GM18951 (cell line): ENCODE measurements around the gene NDST1.
"Not testable (repeated sequence)": the region's sequence is repeated elsewhere in the genome, so short reads cannot be mapped to it uniquely, and the experiment has no call there.

Experiments
- POLR2A ChIP-seq: IDR thresholded peaks from 4 replicates; pipeline ENCODE4 v1.6.1; 2011; ENCODE audit warnings: mild to moderate bottlenecking; ENCODE audit not compliant: insufficient read length, insufficient read depth; ENCODE audit errors: extremely low read depth
- in situ Hi-C: fragments of 300-500 bp; cut with MboI; formaldehyde crosslinking; loops from one replicate; pipeline ENCODE4 v1.12.0; 2022; ENCODE audit warnings: low sequenced_read_pairs, mixed read lengths, inconsistent platforms; ENCODE audit not compliant: unreplicated experiment

Gene NDST1

DNA sequence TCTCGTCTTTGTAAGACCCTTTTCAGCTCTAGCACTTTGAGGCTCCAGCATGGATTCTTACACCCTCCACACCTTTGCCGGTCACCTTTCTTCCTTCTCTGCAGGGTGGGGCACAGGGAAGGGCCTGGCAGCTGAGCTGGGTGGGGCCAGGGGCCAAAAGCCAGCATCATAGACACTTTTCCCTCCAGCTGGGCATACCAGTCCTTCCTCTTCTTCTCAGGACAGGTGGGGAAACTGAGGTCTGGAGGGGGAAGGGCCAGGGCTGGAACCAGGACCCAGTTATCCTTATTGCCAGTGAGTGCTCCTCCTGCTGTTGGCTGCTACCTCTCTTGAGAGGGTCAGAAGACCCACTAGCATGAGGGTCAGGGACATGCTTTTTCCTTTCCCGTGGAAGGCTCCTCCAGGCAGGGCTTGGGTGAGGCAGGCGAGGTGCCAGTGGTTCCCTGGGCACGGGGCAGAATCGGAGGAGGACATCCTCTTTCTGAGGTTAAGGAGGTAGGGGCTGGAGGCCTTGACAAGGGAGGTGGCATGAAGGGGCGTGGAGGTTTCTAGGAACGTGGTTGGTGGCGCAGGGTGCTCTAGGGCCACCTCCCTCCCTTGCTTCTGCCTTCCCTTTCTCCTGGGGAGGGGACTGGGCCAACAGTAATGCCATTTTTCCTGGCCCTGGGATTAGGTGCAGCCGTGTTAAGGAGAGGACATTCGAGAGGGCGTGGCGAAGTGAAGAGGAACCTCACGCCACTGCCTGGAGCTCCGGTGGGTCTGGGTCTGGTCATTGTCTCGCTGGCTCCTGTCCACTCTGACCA is at the start of gene NDST1:
NDST1 (plus strand) TSS at position 658 of the 803 bp plus-strand sequence. CDS start 13,124 bp downstream, outside the sequence.
- TF ChIP-seq POLR2A: no peak
- in situ Hi-C loops: no loop called here

DNA sequence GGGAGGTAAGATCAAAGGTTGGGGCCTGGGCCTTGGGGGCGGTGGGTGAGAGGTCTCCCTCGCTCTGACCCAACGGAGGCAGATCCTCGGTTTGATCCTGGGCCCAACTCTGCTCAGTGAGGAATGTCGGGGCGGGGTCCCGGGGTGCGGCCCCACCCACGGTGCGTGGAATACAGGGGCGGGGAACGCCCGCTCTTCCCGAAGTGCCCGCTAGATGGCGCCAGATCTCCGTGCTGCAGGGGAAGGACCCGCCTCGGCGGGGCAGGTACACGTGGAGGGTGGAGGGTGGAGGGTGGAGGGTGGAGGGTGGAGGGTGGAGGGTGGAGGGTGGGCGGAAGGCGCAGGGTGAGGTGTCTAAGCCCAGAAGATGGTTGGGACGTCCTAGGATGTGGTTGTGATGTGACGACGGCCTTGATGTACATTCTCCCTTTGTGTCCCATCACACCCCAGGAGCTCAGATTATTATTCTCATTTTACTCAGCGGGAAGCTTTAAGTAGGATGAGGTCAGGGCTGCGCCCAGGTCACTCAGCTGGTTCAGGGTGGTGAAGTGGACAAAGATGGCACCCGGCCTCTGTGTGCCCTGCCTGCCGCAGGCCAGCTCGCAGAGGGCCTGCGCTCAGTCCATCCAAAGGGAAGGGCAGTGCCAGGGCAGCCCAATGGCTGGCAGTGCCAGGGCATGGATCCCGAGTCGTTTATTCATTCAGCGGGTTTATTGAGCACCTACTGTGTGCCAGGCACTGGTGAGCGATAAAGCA is 49.0 kb upstream of the NDST1 start:
- TF ChIP-seq POLR2A: no peak
- in situ Hi-C loops: loop anchor here (10.0 kb wide), 1 partner anchor 86 kb away; no protein-coding TSS in a partner anchor

DNA sequence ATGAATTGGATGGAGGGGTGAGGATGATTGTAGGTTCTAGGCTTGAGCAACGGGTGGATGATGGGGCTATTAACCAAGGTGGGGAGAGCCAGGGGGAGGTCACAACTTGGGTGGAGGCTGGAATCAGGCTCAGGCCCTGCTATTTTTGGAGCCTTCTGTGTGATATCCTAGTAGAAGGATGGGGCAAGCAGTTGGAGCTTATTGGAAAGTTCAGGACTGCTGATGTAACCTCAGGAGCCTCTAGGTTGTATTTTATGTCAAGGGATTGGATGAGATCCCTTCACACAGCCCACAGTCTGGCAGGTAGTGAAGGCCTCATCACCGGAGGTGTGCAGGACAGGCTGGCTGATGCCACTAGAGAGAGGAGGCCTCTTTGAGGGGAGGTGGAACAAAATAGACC is 47.1 kb upstream of the NDST1 start:
- in situ Hi-C loops: no loop called here

DNA sequence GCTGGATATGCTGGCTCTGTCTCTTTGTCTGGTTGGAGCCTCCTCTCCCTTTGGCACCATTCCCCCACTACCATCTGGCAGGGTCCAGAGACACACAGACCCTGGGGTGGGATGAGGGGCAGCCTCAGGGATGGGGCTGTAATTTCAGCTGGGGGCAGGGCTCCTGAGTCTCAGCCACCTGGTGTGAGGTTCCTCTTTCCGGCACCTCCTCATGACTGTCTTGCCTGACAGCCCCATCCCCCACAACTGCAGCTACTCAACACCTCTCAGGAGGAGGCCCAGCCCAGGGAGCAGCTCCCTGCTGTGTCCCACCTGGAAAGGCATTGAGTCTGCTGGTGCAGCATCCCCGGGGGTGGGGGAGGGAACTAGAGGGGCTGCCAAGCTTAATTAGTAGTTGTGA is 46.7 kb upstream of the NDST1 start:
- TF ChIP-seq POLR2A: no peak
- in situ Hi-C loops: no loop called here

More for the DNA sequence above, 47.1 kb upstream of the NDST1 start:
- no peak for TF ChIP-seq POLR2A

DNA sequence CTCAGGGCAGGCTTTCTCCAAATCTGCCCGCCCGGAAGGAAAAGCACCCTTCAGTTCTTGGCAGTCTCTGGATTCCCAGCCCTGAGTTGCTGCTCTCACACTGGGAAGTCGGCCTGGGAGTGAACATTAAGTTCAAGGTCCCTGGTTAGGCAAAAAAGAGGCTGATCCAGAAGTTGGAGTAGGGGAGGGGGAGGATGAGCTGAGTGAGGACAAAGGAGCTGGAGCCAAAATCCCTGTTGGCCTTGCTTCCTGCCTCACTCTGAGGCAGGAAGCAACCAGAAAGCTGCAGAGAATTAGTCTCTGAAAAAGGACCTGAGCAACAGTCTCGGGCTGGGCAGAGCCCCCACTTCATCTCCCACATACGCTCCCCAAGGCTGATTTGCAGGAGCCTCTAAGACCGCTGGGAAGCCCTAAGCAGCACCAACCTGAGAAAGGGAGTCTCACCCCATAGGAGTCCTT is 43.3 kb upstream of the NDST1 start:
- no peak for TF ChIP-seq POLR2A
- in situ Hi-C loops: no loop called here

DNA sequence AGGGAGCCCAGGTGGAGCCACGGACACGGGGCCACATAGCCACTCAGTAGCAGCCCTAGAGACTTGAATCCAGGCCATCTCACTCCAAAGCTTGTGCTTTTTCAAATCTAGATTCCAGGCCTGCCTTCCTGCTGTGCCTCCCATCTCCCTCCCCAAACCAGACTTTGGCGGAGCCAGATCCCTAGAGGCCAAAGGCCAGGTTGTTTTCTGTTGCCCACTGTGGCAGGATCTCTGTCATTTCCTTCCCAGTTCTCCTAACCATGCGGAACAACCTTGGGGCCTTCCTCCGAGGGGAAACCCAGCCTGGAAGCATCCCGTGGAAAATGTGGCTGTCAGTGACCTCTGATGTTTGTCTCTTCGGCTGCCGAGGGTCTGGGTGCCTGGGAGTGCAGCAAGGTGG is 42.0 kb upstream of the NDST1 start:
- no peak for TF ChIP-seq POLR2A
- in situ Hi-C loops: no loop called here

DNA sequence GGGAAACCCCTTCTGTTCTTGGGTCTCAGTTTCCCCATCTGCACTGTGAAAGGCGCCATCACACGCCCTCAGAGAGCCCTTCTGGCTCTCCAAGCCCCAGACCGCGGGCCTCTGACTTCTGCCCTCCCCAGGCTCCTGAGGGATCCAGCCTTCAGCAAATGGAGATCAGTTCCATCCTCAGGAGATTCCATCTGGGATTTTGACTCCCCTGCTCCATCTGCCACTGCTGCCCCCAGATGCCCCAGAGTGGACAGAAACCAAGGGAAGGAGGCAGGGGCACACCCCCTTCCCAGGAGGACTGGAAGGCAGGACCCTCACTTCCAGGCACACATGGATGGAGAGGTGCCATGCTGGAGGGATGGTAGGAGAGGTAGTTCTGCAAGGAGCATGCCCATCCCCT is 39.7 kb upstream of the NDST1 start:
- in situ Hi-C loops: no loop called here
- no peak for TF ChIP-seq POLR2A

DNA sequence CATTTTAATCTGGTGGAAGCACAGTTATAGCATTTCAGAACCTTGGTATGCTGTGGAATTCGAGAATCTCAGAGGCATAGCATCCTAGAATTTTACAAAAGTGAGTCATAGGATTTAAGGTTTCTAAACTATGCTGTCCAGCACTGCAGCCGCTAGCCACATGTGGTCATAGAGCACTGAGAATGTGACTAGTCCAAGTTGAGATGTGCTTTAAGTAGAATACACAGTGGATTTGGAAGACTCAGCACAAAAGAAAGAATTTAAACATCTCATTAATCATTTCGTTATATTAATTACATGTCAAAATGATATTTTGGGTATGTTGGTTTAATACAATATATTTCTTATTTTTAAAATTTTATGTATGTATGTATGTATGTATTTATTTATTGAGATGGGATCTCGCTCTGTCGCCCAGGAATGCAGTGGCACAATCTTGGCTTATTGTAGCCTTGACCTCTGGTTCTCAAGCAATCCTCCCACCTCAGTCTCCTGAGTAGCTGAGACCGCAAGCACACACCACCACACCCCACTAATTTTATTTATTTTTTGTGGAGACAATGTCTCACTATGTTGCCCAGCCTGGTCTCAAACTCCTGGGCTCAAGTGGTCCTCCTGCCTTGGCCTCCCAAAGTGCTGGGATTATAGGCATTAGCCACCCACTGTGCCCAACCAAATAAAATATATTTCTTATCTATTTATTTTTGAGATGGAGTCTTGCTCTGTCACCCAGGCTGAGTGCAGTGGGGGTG is 38.0 kb upstream of the NDST1 start:
- in situ Hi-C loops: no loop called here
- TF ChIP-seq POLR2A: no peak

DNA sequence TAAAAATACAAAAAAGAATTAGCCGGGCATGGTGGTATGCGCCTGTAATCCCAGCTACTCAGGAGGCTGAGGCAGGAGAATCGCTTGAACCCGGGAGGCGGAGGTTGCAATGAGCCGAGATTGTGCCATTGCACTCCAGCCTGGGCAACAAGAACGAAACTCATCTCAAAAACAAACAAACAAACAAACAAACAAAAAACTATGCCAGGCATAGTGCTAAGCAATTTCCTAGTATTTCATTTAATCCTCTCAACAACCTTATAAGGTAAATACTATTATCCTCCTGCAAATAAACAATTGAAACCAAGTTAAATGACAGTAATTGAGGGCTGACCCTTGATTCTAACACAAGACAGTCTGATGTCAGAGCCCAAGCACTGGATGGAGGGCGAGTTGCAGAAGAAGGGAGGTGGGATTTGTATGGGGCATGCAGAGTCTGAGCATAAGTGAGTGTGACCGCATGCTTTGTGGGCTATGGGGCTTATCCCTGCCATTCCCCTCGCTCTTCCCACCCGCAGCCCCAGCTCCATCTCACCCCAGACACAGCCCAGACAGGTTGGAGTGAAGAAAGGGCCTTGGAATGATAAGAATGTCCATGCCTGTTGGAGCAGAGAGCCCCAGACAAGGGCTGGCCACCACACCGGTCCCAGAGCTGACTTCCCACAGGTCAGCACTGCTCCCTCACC is 34.1 kb upstream of the NDST1 start:
- in situ Hi-C loops: no loop called here
- no peak for TF ChIP-seq POLR2A

DNA sequence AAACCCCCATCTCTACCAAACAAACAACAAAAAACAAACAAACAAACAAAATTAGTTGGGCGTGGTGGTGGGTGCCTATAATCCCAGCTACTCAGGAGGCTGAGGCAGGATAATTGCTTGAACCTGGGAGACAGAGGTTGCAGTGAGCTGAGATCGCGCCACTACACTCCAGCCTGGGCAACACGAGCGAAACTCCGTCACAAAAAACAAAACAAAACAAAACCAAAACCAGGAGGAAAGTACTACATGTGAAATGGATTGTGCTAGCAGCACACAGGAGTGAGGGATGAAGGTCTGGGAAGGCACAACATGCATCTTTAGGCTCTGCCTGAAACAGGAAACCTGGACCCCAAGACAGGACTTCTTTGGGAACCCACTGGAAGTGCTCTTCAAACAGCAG is 31.4 kb upstream of the NDST1 start:
- in situ Hi-C loops: not testable (repeated sequence)

DNA sequence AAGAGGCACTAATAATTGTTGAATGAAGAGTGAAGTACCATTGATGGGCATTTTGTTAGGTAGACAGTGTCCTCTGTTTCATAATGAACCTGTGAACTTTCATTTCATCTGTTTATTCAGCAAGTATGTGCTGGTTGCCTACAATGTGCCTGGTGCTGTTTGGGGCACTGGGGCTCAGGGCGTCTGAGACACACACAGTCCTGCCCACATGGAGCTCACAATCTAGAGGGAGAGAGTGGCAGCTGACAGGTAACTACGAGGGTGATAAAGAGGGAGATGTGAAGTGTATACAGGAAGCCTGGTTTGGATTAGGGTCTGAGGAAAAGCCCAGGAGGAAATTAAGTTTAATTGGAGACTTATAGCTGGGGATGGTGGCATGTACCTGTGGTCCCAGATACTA is 28.5 kb upstream of the NDST1 start:
- in situ Hi-C loops: no loop called here
- no peak for TF ChIP-seq POLR2A

DNA sequence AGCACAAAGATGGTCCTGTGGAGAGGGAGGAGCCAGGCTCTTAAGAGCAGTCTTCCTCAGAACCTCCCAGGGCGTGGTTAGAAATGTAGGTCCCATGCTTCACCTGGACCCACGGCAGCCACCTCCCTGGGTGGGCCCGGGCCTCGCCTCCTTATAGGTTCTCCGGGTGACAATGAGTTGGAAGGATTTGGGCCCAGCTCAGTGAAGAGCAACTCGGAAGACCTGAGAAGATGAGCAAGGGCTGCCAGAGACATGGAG is 26.3 kb upstream of the NDST1 start:
- in situ Hi-C loops: no loop called here

DNA sequence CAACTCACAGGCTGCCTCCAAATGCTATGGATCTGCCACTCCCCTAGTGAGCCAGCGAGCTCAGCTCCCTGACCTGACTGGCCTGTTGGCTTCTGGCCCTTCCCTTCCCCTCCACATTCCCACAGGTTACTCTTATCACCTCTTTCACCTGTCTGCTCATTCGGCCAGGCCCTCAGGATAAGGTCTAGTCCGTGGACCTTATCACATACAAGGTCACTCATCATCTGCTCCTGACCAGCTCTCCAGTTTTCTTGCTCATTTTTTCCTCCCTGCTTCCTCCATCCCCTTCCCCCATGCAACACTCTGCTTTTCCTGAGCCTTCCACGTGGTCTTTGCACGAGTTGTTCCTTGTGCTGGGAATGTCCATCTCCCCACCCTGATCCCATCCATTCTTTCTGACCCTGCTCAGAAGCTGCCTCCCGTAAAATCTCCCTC is 25.9 kb upstream of the NDST1 start:
- no peak for TF ChIP-seq POLR2A
- in situ Hi-C loops: no loop called here

More for the DNA sequence above, 26.3 kb upstream of the NDST1 start:
- TF ChIP-seq POLR2A: no peak
